Measurements from ENCODE around the gene SPATA32. TPM values are rescaled to one million over a fixed set of nuclear protein-coding genes. Genes with fewer than 3 reads are reported as not detected.
"Not testable (repeated sequence)": the region's sequence is repeated elsewhere in the genome, so short reads cannot be mapped to it uniquely, and the experiment has no call there.

The SPATA32 gene
- total RNA-seq, result 0.10 TPM

DNA sequence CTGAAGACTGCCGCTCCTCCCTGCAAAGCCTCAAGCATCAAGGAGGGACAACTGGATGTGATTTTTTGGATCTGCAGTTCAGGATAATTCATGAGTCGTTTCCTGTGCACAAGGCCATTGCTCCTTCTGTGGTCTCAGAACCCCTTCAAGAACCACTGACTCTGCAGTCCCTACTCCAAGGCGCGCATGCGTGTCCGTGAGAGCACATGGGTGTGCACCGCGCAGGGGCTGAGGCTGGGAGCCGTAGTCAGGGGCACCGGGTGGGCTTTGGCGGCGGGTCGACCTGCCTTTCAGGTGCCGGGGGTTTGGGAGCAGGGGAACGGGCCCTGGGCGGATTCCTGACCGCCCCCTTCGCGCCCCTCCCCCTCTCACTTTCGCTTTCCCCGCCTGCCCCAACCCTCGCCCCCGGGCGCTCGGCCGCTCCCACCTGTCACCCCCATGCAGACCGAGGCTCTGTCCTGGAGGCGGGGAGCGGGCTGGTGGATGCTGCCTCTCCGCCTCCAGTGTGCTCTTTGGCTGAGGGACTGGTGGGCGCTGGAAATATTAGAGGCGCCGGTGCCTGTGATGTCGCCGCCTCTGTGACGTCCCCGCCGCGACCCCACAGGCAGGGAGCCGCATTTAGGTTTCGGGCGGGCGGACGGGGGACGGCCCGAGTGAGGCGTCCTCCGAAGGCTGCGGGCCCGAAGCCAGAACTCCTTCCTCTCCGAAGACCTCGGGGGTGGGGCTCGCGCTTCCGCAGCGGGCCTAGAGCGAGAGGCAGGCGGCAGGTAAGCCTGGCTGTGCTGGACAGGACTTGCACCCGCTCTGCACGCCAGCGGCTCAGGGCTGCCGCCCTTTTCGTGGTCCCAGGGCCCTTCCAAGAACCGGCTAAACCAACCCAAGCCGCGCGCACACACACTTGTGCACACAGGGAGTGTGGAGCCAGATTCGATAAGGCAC lies at the start of gene SPATA32:
SPATA32 (minus strand) TSS at position 518 of the 939 bp plus-strand sequence; CDS start at position 440, 78 bp downstream.
- H3K9me3 ChIP-seq (ENCODE audit: low read depth, low read length), result no peaks in the 10 kb centered on the region
- H3K4me3 ChIP-seq (ENCODE audit: low read length), result peak within 1 kb of the TSS; percentile 48
- peaks cover 25% of the 10 kb centered on the region for H3K4me1 ChIP-seq (ENCODE audit: insufficient read depth, low read length)
- H3K27me3 ChIP-seq (ENCODE audit: insufficient read depth, low read length), result no peaks in the 10 kb centered on the region

DNA sequence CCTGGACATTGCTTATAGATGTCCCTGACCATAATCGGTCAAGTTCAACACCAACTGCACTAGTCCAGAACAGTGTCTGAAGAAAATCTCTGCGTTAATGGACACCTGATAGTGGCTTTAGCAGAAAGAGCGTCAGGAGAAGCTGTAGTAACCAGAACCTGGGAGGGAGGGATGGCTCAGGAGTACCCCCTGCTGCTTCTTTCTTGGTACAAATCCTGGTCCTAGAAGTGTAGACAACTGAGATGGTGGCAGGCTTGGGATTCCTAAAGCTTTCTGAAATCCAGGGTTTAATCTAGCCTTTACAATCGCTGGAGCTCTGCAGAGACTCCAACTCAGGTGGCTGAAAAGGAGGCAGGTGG lies 49.5 kb upstream of the SPATA32 start:
- no peaks in the 10 kb centered on the region for H3K27me3 ChIP-seq (ENCODE audit: insufficient read depth, low read length)
- H3K4me1 ChIP-seq (ENCODE audit: insufficient read depth, low read length), result peaks cover 99% of the 10 kb centered on the region
- H3K9me3 ChIP-seq (ENCODE audit: low read depth, low read length), result no peaks in the 10 kb centered on the region
- no peak overlapping the region for H3K4me3 ChIP-seq (ENCODE audit: low read length)

GRCh38 chr17:45310380-45311324 lies 48.8 kb upstream of the SPATA32 start:
- H3K4me3 ChIP-seq (ENCODE audit: low read length), result no peak overlapping the region
- H3K4me1 ChIP-seq (ENCODE audit: insufficient read depth, low read length), result peaks cover 100% of the 10 kb centered on the region
- no peaks in the 10 kb centered on the region for H3K9me3 ChIP-seq (ENCODE audit: low read depth, low read length)
- H3K27me3 ChIP-seq (ENCODE audit: insufficient read depth, low read length), result no peaks in the 10 kb centered on the region

GRCh38 chr17:45309400-45309799 lies 47.5 kb upstream of the SPATA32 start:
- Histone ChIP-seq H3K9me3 (ENCODE audit: low read depth, low read length) (no peaks in the 10 kb centered on the region), H3K4me3 (ENCODE audit: low read length) (no peak overlapping the region), H3K4me1 (ENCODE audit: insufficient read depth, low read length) (peaks cover 100% of the 10 kb centered on the region), H3K27me3 (ENCODE audit: insufficient read depth, low read length) (no peaks in the 10 kb centered on the region)

DNA sequence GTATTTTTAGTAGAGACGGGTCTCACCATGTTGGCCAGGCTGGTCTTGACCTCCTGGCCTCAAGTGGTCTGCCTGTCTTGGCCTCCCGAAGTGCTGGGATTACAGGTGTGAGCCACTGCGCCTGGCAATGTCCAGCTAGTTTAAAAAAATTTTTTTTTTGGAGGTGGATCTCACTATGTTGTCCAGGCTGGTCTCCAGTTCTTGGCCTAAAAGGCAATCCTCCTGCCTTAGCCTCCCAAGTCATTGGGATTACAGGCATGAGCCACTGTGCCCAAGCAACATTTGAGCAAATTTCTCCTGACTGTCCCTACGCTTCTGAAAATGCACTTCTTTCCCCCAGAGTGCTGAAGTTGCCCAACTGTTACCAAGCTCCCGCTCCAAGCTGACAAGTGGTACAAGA lies 46.9 kb upstream of the SPATA32 start:
- no peak overlapping the region for H3K4me3 ChIP-seq (ENCODE audit: low read length)
- H3K4me1 ChIP-seq (ENCODE audit: insufficient read depth, low read length), result peaks cover 98% of the 10 kb centered on the region
- no peaks in the 10 kb centered on the region for H3K9me3 ChIP-seq (ENCODE audit: low read depth, low read length)
- H3K27me3 ChIP-seq (ENCODE audit: insufficient read depth, low read length), result no peaks in the 10 kb centered on the region

- H3K9me3 ChIP-seq (ENCODE audit: low read depth, low read length), result no peaks in the 10 kb centered on the region
- H3K4me1 ChIP-seq (ENCODE audit: insufficient read depth, low read length), result peaks cover 98% of the 10 kb centered on the region
- no peak overlapping the region for H3K4me3 ChIP-seq (ENCODE audit: low read length)
Measured at GRCh38 chr17:45308016-45308365, 46.1 kb upstream of the SPATA32 start.

GRCh38 chr17:45307290-45308015 lies 45.6 kb upstream of the SPATA32 start:
- Histone ChIP-seq H3K4me1 (ENCODE audit: insufficient read depth, low read length) (peaks cover 98% of the 10 kb centered on the region), H3K27me3 (ENCODE audit: insufficient read depth, low read length) (no peaks in the 10 kb centered on the region), H3K9me3 (ENCODE audit: low read depth, low read length) (no peaks in the 10 kb centered on the region), H3K4me3 (ENCODE audit: low read length) (no peak overlapping the region)

More at GRCh38 chr17:45308016-45308365, 46.1 kb upstream of the SPATA32 start:
- no peaks in the 10 kb centered on the region for H3K27me3 ChIP-seq (ENCODE audit: insufficient read depth, low read length)

GRCh38 chr17:45306623-45307022 lies 44.7 kb upstream of the SPATA32 start:
- H3K4me3 ChIP-seq (ENCODE audit: low read length), result no peak overlapping the region
- H3K9me3 ChIP-seq (ENCODE audit: low read depth, low read length), result no peaks in the 10 kb centered on the region
- H3K27me3 ChIP-seq (ENCODE audit: insufficient read depth, low read length), result no peaks in the 10 kb centered on the region
- H3K4me1 ChIP-seq (ENCODE audit: insufficient read depth, low read length), result peaks cover 98% of the 10 kb centered on the region

DNA sequence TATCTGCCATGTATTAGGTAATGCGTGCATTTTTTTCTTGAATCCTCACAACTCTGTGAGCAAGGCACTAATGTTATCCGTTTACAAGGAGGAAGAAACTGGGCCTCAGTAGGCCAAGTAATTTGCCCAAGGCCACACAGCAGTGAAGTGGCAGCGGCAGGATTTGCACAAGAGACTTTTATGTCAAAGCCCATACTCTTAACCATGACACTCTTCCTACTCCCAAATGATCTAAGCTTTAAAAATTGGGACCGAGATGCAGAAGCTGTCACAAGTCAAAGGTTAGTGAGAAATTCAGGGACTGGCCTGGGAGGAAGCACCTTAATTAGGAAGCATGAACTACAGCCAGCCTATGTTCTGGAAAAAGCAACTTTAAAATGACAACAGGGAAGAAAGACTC lies 44.2 kb upstream of the SPATA32 start:
- H3K4me3 ChIP-seq (ENCODE audit: low read length), result no peak overlapping the region
- no peaks in the 10 kb centered on the region for H3K9me3 ChIP-seq (ENCODE audit: low read depth, low read length)
- no peaks in the 10 kb centered on the region for H3K27me3 ChIP-seq (ENCODE audit: insufficient read depth, low read length)
- H3K4me1 ChIP-seq (ENCODE audit: insufficient read depth, low read length), result peaks cover 97% of the 10 kb centered on the region

DNA sequence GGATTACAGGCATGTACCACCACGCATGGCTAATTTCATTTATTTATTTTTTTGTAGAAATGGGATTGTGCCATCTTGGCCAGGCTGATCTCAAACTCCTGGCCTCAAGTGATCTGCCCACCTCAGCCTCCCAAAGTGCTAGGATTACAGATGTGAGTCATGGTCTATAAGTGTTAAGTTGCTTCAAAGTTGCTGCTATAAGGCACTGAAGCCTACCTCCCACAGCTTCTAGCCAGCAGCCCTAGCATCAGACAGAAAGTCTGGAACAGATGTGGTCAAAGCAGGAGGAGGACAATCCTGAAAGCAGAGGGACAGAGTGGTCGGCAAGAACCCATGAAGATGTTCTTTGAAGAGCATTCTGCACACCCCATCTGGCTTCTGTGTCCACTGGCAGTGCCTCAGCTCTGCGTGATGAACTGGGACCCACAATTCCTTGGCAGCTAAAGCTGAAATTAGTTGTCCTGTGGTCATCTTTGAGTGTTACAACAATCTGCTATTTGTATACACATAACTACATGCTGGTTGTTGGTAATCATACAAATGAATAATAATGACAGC lies 43.7 kb upstream of the SPATA32 start:
- no peaks in the 10 kb centered on the region for H3K9me3 ChIP-seq (ENCODE audit: low read depth, low read length)
- no peaks in the 10 kb centered on the region for H3K27me3 ChIP-seq (ENCODE audit: insufficient read depth, low read length)
- H3K4me1 ChIP-seq (ENCODE audit: insufficient read depth, low read length), result peaks cover 97% of the 10 kb centered on the region
- no peak overlapping the region for H3K4me3 ChIP-seq (ENCODE audit: low read length)

DNA sequence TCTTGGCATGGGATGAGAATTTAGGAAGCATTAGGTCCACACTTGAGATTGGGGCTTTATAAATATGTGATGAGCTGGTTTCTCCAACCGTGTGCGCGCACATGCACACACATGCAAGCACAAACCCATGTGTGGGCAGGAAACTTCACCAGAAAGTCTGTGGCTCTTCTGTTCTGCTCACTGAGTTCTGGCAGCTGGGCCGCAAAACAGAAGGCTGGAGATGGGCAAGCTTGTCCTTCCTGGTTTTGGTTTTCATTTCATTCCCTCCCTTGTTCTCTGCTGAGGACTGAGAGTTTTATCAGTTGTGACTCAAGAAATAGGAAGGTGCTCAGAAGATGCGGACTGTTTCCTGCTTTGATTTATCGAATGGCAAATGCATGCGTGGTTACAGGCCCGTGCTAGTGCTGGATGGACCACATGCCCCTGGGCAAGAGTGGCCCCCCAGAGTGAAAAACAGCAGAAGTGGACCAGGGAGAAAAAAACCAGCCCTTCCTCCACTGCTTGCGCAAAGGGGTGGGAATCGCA lies 40.8 kb upstream of the SPATA32 start:
- H3K4me1 ChIP-seq (ENCODE audit: insufficient read depth, low read length), result peaks cover 93% of the 10 kb centered on the region
- no peaks in the 10 kb centered on the region for H3K9me3 ChIP-seq (ENCODE audit: low read depth, low read length)
- no peaks in the 10 kb centered on the region for H3K27me3 ChIP-seq (ENCODE audit: insufficient read depth, low read length)
- no peak overlapping the region for H3K4me3 ChIP-seq (ENCODE audit: low read length)

- H3K27me3 ChIP-seq (ENCODE audit: insufficient read depth, low read length); H3K4me3 ChIP-seq (ENCODE audit: low read length); H3K9me3 ChIP-seq (ENCODE audit: low read depth, low read length): not testable (repeated sequence)
- peaks cover 93% of the 10 kb centered on the region for H3K4me1 ChIP-seq (ENCODE audit: insufficient read depth, low read length)
Measured at GRCh38 chr17:45302220-45302619, 40.3 kb upstream of the SPATA32 start.

DNA sequence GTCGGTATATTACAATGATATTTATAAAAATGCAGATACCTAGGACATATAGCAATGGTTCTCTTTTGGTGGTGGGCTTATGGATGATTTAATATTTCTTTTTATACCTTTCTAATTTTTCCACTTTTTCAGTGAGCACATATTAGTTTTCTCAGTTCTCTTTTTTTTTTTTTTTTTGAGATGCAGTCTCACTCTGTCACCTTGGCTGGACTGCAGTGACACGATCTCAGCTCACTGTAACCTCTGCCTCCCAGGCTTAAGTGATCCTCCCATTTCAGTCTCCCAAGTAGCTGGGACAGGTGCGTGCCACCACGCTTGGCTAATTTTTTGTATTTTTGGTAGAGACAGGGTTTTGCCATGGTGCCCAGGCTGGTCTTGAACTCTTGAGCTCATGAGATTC lies 39.8 kb upstream of the SPATA32 start:
- Histone ChIP-seq H3K9me3 (ENCODE audit: low read depth, low read length) (no peaks in the 10 kb centered on the region), H3K27me3 (ENCODE audit: insufficient read depth, low read length) (no peaks in the 10 kb centered on the region), H3K4me1 (ENCODE audit: insufficient read depth, low read length) (peaks cover 93% of the 10 kb centered on the region), H3K4me3 (ENCODE audit: low read length) (no peak overlapping the region)

GRCh38 chr17:45300060-45300751 lies 38.3 kb upstream of the SPATA32 start:
- H3K27me3 ChIP-seq (ENCODE audit: insufficient read depth, low read length), result no peaks in the 10 kb centered on the region
- no peak overlapping the region for H3K4me3 ChIP-seq (ENCODE audit: low read length)
- peaks cover 93% of the 10 kb centered on the region for H3K4me1 ChIP-seq (ENCODE audit: insufficient read depth, low read length)
- H3K9me3 ChIP-seq (ENCODE audit: low read depth, low read length), result no peaks in the 10 kb centered on the region
